Neural progenitor cell (in vitro differentiated cells): ENCODE data around the gene NHSL1. TPM values are rescaled to one million over a fixed set of nuclear protein-coding genes. Genes with fewer than 3 reads are reported as not detected.

Experiments
- DNase-seq: peaks from one replicate; pipeline ENCODE4 v3.0.0-alpha.2; 2016; ENCODE audit warnings: low spot score
- H2AFZ ChIP-seq: fragments of 200-600 bp; sonication (generic); replicated peaks from 2 replicates; pipeline ENCODE4 v1.6.1; 2016; ENCODE audit warnings: antibody characterized with exemption
- H3F3A ChIP-seq: fragments of 200-600 bp; sonication (generic); 2 replicates; pipeline ENCODE4 v1.6.1; 2016; ENCODE audit warnings: antibody characterized with exemption, low read depth
- H3K27ac ChIP-seq: fragments of 200-600 bp; sonication (generic); 2 replicates; pipeline ENCODE4 v1.5.1; 2016; ENCODE audit warnings: mild to moderate bottlenecking
- H3K27me3 ChIP-seq: fragments of 200-600 bp; sonication (generic); 2 replicates; pipeline ENCODE4 v1.6.1; 2016; ENCODE audit warnings: mild to moderate bottlenecking, moderate library complexity
- H3K36me3 ChIP-seq: fragments of 200-600 bp; sonication (generic); 2 replicates; pipeline ENCODE4 v1.5.1; 2016
- H3K4me1 ChIP-seq: fragments of 200-600 bp; sonication (generic); 2 replicates; pipeline ENCODE4 v1.6.1; 2016; ENCODE audit warnings: mixed run types
- H3K4me2 ChIP-seq: fragments of 200-600 bp; sonication (generic); 2 replicates; pipeline ENCODE4 v1.6.1; 2016
- H3K4me3 ChIP-seq: fragments of 200-600 bp; sonication (generic); 2 replicates; pipeline ENCODE4 v1.5.1; 2016
- H3K79me2 ChIP-seq: fragments of 200-600 bp; sonication (generic); 2 replicates; pipeline ENCODE4 v1.6.1; 2016; ENCODE audit warnings: low read depth
- H3K9ac ChIP-seq: fragments of 200-600 bp; sonication (generic); 2 replicates; pipeline ENCODE4 v1.6.1; 2016
- H3K9me3 ChIP-seq: fragments of 200-600 bp; sonication (generic); 2 replicates; pipeline ENCODE4 v1.5.1; 2016; ENCODE audit warnings: low read depth
- H4K20me1 ChIP-seq: fragments of 200-600 bp; sonication (generic); 2 replicates; pipeline ENCODE4 v1.6.1; 2016; ENCODE audit warnings: low read depth
- H3K27ac Mint-ChIP-seq: 3 replicates; pipeline ENCODE4 v1.8.0; 2021; ENCODE audit warnings: mixed read lengths
- H3K27me3 Mint-ChIP-seq: 2 replicates; pipeline ENCODE4 v1.8.0; 2022; ENCODE audit warnings: low read depth, mild to moderate bottlenecking, inconsistent platforms, moderate library complexity, mixed read lengths; ENCODE audit not compliant: insufficient read depth
- H3K36me3 Mint-ChIP-seq: 3 replicates; pipeline ENCODE4 v1.8.0; 2021; ENCODE audit warnings: mixed read lengths
- H3K4me1 Mint-ChIP-seq: 3 replicates; pipeline ENCODE4 v1.8.0; 2021; ENCODE audit warnings: mixed read lengths
- H3K4me3 Mint-ChIP-seq: 3 replicates; pipeline ENCODE4 v1.8.0; 2021; ENCODE audit warnings: mild to moderate bottlenecking, moderate library complexity, mixed read lengths
- H3K9me3 Mint-ChIP-seq: 3 replicates; pipeline ENCODE4 v1.8.0; 2020; ENCODE audit warnings: mixed read lengths
- CTCF ChIP-seq: fragments of 200-600 bp; sonication (generic); IDR thresholded peaks from 2 replicates; pipeline ENCODE4 v1.5.1; 2017; ENCODE audit warnings: antibody characterized with exemption, mild to moderate bottlenecking
- EZH2 ChIP-seq: fragments of 200-600 bp; sonication (generic); IDR thresholded peaks from 2 replicates; pipeline ENCODE4 v1.6.1; 2017; ENCODE audit warnings: antibody characterized with exemption, mild to moderate bottlenecking, moderate library complexity
- EZH2phosphoT487 ChIP-seq: fragments of 200-600 bp; sonication (generic); IDR thresholded peaks from 2 replicates; pipeline ENCODE4 v1.6.1; 2017; ENCODE audit warnings: antibody characterized with exemption
- total RNA-seq: library from RNA; depleted of rRNA; stranded (reverse); fragments of >200 nt; gene quantifications from 2 replicates; pipeline ENCODE4 v1.2.3, GENCODE V29; 2015; ENCODE audit warnings: low replicate concordance

The NHSL1 gene
- total RNA-seq, 1 donor from 2014 or later, result 12.1 TPM

- no peaks in the 10 kb centered on the region for H3K27me3 ChIP-seq
- DNase-seq, result no peak
- H3K36me3 ChIP-seq, result no peaks in the 10 kb centered on the region
- H3K9ac ChIP-seq, result no peak overlapping the region
- Mint-ChIP-seq H3K4me3 (no peak overlapping the region), H3K9me3 (no peaks in the 10 kb centered on the region), H3K4me1 (peaks cover 6% of the 10 kb centered on the region), H3K27ac (no peak overlapping the region), H3K27me3 (peaks cover 5% of the 10 kb centered on the region), H3K36me3 (no peaks in the 10 kb centered on the region)
- H4K20me1 ChIP-seq, result no peaks in the 10 kb centered on the region
- no peak overlapping the region for H3K4me3 ChIP-seq
- H3K4me2 ChIP-seq, result no peak overlapping the region
- no peaks in the 10 kb centered on the region for H3K9me3 ChIP-seq
- H3K27ac ChIP-seq, result no peak overlapping the region
- H3K4me1 ChIP-seq, result no peaks in the 10 kb centered on the region
- no peaks in the 10 kb centered on the region for H3F3A ChIP-seq
- TF ChIP-seq EZH2phosphoT487 (no peak), CTCF (no peak), EZH2 (no peak)
- no peaks in the 10 kb centered on the region for H3K79me2 ChIP-seq
- no peak overlapping the region for H2AFZ ChIP-seq
These were observed 111.5 kb downstream of the NHSL1 start for GRCh38 chr6:138387577-138388368.

DNA sequence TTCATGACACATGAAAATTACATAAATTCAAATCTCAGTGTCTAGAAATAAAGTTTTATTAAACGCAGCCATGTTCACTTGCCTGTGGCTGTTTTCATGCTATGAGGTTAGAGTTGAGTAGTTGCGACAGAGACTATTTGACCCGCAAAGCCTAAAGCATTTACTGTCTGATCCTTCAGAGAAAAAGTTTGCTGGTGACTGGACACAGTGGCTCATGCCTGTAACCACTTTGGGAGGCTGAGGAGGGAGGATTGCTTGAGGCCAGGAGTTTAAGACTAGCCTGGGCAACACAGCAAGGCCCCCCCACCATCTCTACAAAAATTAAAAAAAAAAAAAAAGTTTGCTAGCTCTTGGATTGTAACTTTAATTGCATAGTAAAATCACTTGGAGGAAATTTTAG is 112.4 kb downstream of the NHSL1 start:
- peaks cover 5% of the 10 kb centered on the region for H3K27me3 Mint-ChIP-seq
- H3K9me3 Mint-ChIP-seq, result no peaks in the 10 kb centered on the region
- no peak overlapping the region for H3K4me3 ChIP-seq
- H3K4me2 ChIP-seq, result no peak overlapping the region
- H3K27ac Mint-ChIP-seq, result no peak overlapping the region
- H3K4me3 Mint-ChIP-seq, result no peak overlapping the region
- H3K9me3 ChIP-seq, result no peaks in the 10 kb centered on the region
- H2AFZ ChIP-seq, result no peak overlapping the region
- H3K9ac ChIP-seq, result no peak overlapping the region
- no peaks in the 10 kb centered on the region for H3K79me2 ChIP-seq
- H3K27ac ChIP-seq, result no peak overlapping the region
- no peak for DNase-seq
- TF ChIP-seq CTCF, result no peak
- TF ChIP-seq EZH2, result no peak
- no peak for TF ChIP-seq EZH2phosphoT487
- peaks cover 6% of the 10 kb centered on the region for H3K4me1 Mint-ChIP-seq
- no peaks in the 10 kb centered on the region for H3F3A ChIP-seq
- H4K20me1 ChIP-seq, result no peaks in the 10 kb centered on the region
- no peaks in the 10 kb centered on the region for H3K36me3 ChIP-seq
- H3K4me1 ChIP-seq, result no peaks in the 10 kb centered on the region
- no peaks in the 10 kb centered on the region for H3K36me3 Mint-ChIP-seq
- H3K27me3 ChIP-seq, result no peaks in the 10 kb centered on the region

- Mint-ChIP-seq H3K27me3 (peaks cover 5% of the 10 kb centered on the region), H3K36me3 (no peaks in the 10 kb centered on the region), H3K27ac (no peak overlapping the region), H3K9me3 (no peaks in the 10 kb centered on the region), H3K4me1 (peaks cover 6% of the 10 kb centered on the region), H3K4me3 (no peak overlapping the region)
- H4K20me1 ChIP-seq, result no peaks in the 10 kb centered on the region
- no peak overlapping the region for H2AFZ ChIP-seq
- H3K4me3 ChIP-seq, result no peak overlapping the region
- no peak overlapping the region for H3K4me2 ChIP-seq
- no peak overlapping the region for H3K27ac ChIP-seq
- TF ChIP-seq EZH2phosphoT487, result no peak
- TF ChIP-seq CTCF, result no peak
- TF ChIP-seq EZH2, result no peak
- H3K4me1 ChIP-seq, result no peaks in the 10 kb centered on the region
- no peaks in the 10 kb centered on the region for H3F3A ChIP-seq
- no peaks in the 10 kb centered on the region for H3K27me3 ChIP-seq
- no peaks in the 10 kb centered on the region for H3K36me3 ChIP-seq
- H3K9me3 ChIP-seq, result no peaks in the 10 kb centered on the region
- DNase-seq, result peak; percentile 13
- no peaks in the 10 kb centered on the region for H3K79me2 ChIP-seq
- H3K9ac ChIP-seq, result no peak overlapping the region
These were observed 115.5 kb downstream of the NHSL1 start for GRCh38 chr6:138383776-138384175.
